Measurements from ENCODE around the gene MGAT4C. TPM values are rescaled to one million over a fixed set of nuclear protein-coding genes. Genes with fewer than 3 reads are reported as not detected.

Gene MGAT4C
- total and polyA plus RNA-seq, 8 donors = 0.20 to 2.7 (median 0.86) TPM

GRCh38 chr12:86193931-86194330 is 62.3 kb downstream of the MGAT4C start:
- intact Hi-C loops (cut with DNase I) = no loop called here
- no peaks in the 10 kb centered on the region for H3K4me1 ChIP-seq

GRCh38 chr12:86188226-86188625 is 68.0 kb downstream of the MGAT4C start:
- ATAC-seq (no peak), DNase-seq (no peak)
- no peaks in the 10 kb centered on the region for H3K36me3 ChIP-seq
- H3K27me3 ChIP-seq = no peaks in the 10 kb centered on the region
- H3K27ac ChIP-seq = no peak overlapping the region
- H3K9me3 ChIP-seq = no peaks in the 10 kb centered on the region
- no peak for TF ChIP-seq CTCF (IDR thresholded peaks at IDR 0.05)
- no peaks in the 10 kb centered on the region for H3K4me1 ChIP-seq
- no peak overlapping the region for H3K4me3 ChIP-seq
- intact Hi-C loops (cut with DNase I) = no loop called here

More at GRCh38 chr12:86193931-86194330, 62.3 kb downstream of the MGAT4C start:
- Histone ChIP-seq H3K27me3 (no peaks in the 10 kb centered on the region), H3K9me3 (no peaks in the 10 kb centered on the region), H3K36me3 (no peaks in the 10 kb centered on the region), H3K4me3 (no peak overlapping the region), H3K27ac (no peak overlapping the region)
- no peak for TF ChIP-seq CTCF (IDR thresholded peaks at IDR 0.05)
- no peak for ATAC-seq
- no peak for DNase-seq

DNA sequence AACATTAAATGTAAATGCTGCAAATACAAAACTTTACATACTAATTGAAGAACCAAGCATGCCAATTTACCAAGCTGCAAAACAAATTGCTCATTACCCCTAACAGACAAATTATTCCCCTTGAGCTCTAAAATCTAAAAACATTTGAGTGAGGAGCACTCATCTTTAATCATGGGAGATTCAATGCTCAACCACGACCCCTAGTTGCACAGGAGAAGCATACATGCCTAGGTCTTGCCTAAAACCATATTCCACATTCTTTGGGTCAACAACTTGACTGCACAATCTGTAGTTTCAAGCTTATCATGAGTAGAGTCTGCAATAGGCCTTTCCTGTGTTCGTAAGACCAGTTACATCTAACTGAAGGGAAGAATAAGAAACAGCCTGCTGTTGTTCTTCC is 69.7 kb downstream of the MGAT4C start:
- intact Hi-C loops (cut with DNase I) = no loop called here
- H3K4me1 ChIP-seq = no peaks in the 10 kb centered on the region

DNA sequence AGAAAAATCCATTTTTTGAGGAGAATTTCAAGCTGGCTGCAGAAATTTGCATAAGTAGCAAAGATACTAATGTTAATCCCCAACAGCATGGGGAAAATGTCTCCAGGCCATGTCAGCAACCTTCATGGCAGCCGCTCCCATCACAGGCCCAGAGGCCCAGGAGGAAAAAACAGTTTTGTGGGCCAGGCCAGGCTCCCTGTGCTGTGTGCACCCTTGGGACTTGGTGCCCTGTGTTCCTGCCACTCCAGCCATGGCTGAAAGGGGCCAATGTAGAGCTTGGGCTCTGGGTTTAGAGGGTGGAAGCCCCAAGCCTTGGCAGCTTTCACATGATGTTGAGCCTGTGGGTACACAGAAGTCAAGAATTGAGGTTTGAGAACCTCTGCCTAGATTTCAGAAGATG is 76.3 kb downstream of the MGAT4C start:
- TF ChIP-seq CTCF (IDR thresholded peaks at IDR 0.05) = no peak
- Histone ChIP-seq H3K9me3 (no peaks in the 10 kb centered on the region), H3K4me3 (no peak overlapping the region), H3K27me3 (no peaks in the 10 kb centered on the region), H3K27ac (no peak overlapping the region), H3K4me1 (no peaks in the 10 kb centered on the region), H3K36me3 (no peaks in the 10 kb centered on the region)
- DNase-seq (no peak), ATAC-seq (no peak)
- intact Hi-C loops (cut with DNase I) = no loop called here

More for the DNA sequence above, 69.7 kb downstream of the MGAT4C start:
- DNase-seq (no peak), ATAC-seq (no peak)
- no peak for TF ChIP-seq CTCF (IDR thresholded peaks at IDR 0.05)
- no peaks in the 10 kb centered on the region for H3K9me3 ChIP-seq
- no peak overlapping the region for H3K4me3 ChIP-seq
- no peaks in the 10 kb centered on the region for H3K36me3 ChIP-seq
- H3K27me3 ChIP-seq = no peaks in the 10 kb centered on the region
- no peak overlapping the region for H3K27ac ChIP-seq

- no peaks in the 10 kb centered on the region for H3K27me3 ChIP-seq
- ATAC-seq (no peak), DNase-seq (no peak)
- no peak overlapping the region for H3K27ac ChIP-seq
- H3K4me3 ChIP-seq = no peak overlapping the region
- no peak for TF ChIP-seq CTCF (IDR thresholded peaks at IDR 0.05)
- no peaks in the 10 kb centered on the region for H3K9me3 ChIP-seq
- intact Hi-C loops (cut with DNase I) = no loop called here
- H3K36me3 ChIP-seq = no peaks in the 10 kb centered on the region
- H3K4me1 ChIP-seq = no peaks in the 10 kb centered on the region
These were observed 82.0 kb downstream of the MGAT4C start for GRCh38 chr12:86174188-86174587.
